IPS-15b (cell line): Measurements from ENCODE around the gene SOX13.
A peak's percentile ranks its signal among the peaks of the same experiment; 100 is the strongest.

Experiments
- H3K27me3 ChIP-seq: one replicate; pipeline ENCODE4 v1.6.1; 2013; ENCODE audit warnings: low read length; ENCODE audit not compliant: control insufficient read depth, insufficient read depth
- H3K36me3 ChIP-seq: one replicate; pipeline ENCODE4 v1.6.1; 2013; ENCODE audit warnings: low read length; ENCODE audit not compliant: control insufficient read depth, insufficient read depth
- H3K4me1 ChIP-seq: one replicate; pipeline ENCODE4 v1.6.1; 2013; ENCODE audit warnings: mild to moderate bottlenecking, low read length; ENCODE audit not compliant: control insufficient read depth, insufficient read depth
- H3K4me3 ChIP-seq: one replicate; pipeline ENCODE4 v1.5.1; 2013; ENCODE audit warnings: low read depth, low read length
- H3K9ac ChIP-seq: one replicate; pipeline ENCODE4 v1.6.1; 2013; ENCODE audit warnings: low read depth, mild to moderate bottlenecking, low read length
- H3K9me3 ChIP-seq: one replicate; pipeline ENCODE4 v1.6.1; 2013; ENCODE audit warnings: mild to moderate bottlenecking, low read length; ENCODE audit not compliant: control insufficient read depth, insufficient read depth

The SOX13 gene

GRCh38 chr1:204128964-204129896 lies 56.3 kb downstream of the SOX13 start:
- H3K4me3 ChIP-seq, result peak overlapping the region; percentile 74
- H3K9me3 ChIP-seq, result no peaks in the 10 kb centered on the region
- H3K36me3 ChIP-seq, result peaks cover 34% of the 10 kb centered on the region
- H3K27me3 ChIP-seq, result no peaks in the 10 kb centered on the region
- peaks cover 6% of the 10 kb centered on the region for H3K4me1 ChIP-seq
- H3K9ac ChIP-seq, result peak overlapping the region; percentile 90

GRCh38 chr1:204130178-204130577 lies 57.3 kb downstream of the SOX13 start:
- peaks cover 6% of the 10 kb centered on the region for H3K4me1 ChIP-seq
- peak overlapping the region; percentile 37 for H3K9ac ChIP-seq

GRCh38 chr1:204130981-204131892 lies 58.3 kb downstream of the SOX13 start:
- Histone ChIP-seq H3K4me3 (no peak overlapping the region), H3K9ac (no peak overlapping the region), H3K9me3 (no peaks in the 10 kb centered on the region), H3K36me3 (peaks cover 19% of the 10 kb centered on the region), H3K27me3 (no peaks in the 10 kb centered on the region), H3K4me1 (peaks cover 6% of the 10 kb centered on the region)

More at GRCh38 chr1:204130178-204130577, 57.3 kb downstream of the SOX13 start:
- peaks cover 30% of the 10 kb centered on the region for H3K36me3 ChIP-seq
- no peak overlapping the region for H3K4me3 ChIP-seq
- no peaks in the 10 kb centered on the region for H3K27me3 ChIP-seq
- no peaks in the 10 kb centered on the region for H3K9me3 ChIP-seq

GRCh38 chr1:204131978-204132377 lies 59.1 kb downstream of the SOX13 start:
- Histone ChIP-seq H3K9me3 (no peaks in the 10 kb centered on the region), H3K36me3 (peaks cover 12% of the 10 kb centered on the region), H3K4me1 (peaks cover 6% of the 10 kb centered on the region), H3K27me3 (no peaks in the 10 kb centered on the region), H3K4me3 (no peak overlapping the region), H3K9ac (no peak overlapping the region)

- Histone ChIP-seq H3K9me3 (no peaks in the 10 kb centered on the region), H3K4me1 (peaks cover 6% of the 10 kb centered on the region), H3K36me3 (peaks cover 11% of the 10 kb centered on the region), H3K9ac (no peak overlapping the region), H3K27me3 (no peaks in the 10 kb centered on the region), H3K4me3 (no peak overlapping the region)
Observed at GRCh38 chr1:204132718-204133117, 59.8 kb downstream of the SOX13 start.

GRCh38 chr1:204134103-204134502 lies 61.2 kb downstream of the SOX13 start:
- peaks cover 3% of the 10 kb centered on the region for H3K4me1 ChIP-seq

GRCh38 chr1:204136814-204137213 lies 63.9 kb downstream of the SOX13 start:
- peaks cover 7% of the 10 kb centered on the region for H3K36me3 ChIP-seq
- H3K4me3 ChIP-seq, result no peak overlapping the region
- no peaks in the 10 kb centered on the region for H3K9me3 ChIP-seq
- H3K9ac ChIP-seq, result no peak overlapping the region
- H3K4me1 ChIP-seq, result peaks cover under 1% of the 10 kb centered on the region
- no peaks in the 10 kb centered on the region for H3K27me3 ChIP-seq

More at GRCh38 chr1:204134103-204134502, 61.2 kb downstream of the SOX13 start:
- no peak overlapping the region for H3K9ac ChIP-seq
- H3K36me3 ChIP-seq, result peaks cover 7% of the 10 kb centered on the region
- no peaks in the 10 kb centered on the region for H3K27me3 ChIP-seq
- H3K4me3 ChIP-seq, result no peak overlapping the region
- H3K9me3 ChIP-seq, result no peaks in the 10 kb centered on the region

- H3K9me3 ChIP-seq, result no peaks in the 10 kb centered on the region
- H3K4me1 ChIP-seq, result peaks cover 6% of the 10 kb centered on the region
- H3K27me3 ChIP-seq, result peaks cover 2% of the 10 kb centered on the region
- H3K36me3 ChIP-seq, result peaks cover 7% of the 10 kb centered on the region
- no peak overlapping the region for H3K9ac ChIP-seq
- no peak overlapping the region for H3K4me3 ChIP-seq
Observed at GRCh38 chr1:204139088-204139487, 66.2 kb downstream of the SOX13 start.

GRCh38 chr1:204139952-204140351 lies 67.0 kb downstream of the SOX13 start:
- no peak overlapping the region for H3K9ac ChIP-seq
- H3K9me3 ChIP-seq, result no peaks in the 10 kb centered on the region
- H3K27me3 ChIP-seq, result peaks cover 2% of the 10 kb centered on the region
- peaks cover 1% of the 10 kb centered on the region for H3K36me3 ChIP-seq
- H3K4me1 ChIP-seq, result peaks cover 6% of the 10 kb centered on the region
- H3K4me3 ChIP-seq, result no peak overlapping the region

GRCh38 chr1:204141131-204141530 lies 68.2 kb downstream of the SOX13 start:
- no peaks in the 10 kb centered on the region for H3K9me3 ChIP-seq
- peaks cover 2% of the 10 kb centered on the region for H3K27me3 ChIP-seq
- H3K4me1 ChIP-seq, result peaks cover 6% of the 10 kb centered on the region
- H3K9ac ChIP-seq, result no peak overlapping the region
- peaks cover 11% of the 10 kb centered on the region for H3K36me3 ChIP-seq
- H3K4me3 ChIP-seq, result no peak overlapping the region

- Histone ChIP-seq H3K9me3 (no peaks in the 10 kb centered on the region), H3K36me3 (peaks cover 11% of the 10 kb centered on the region), H3K4me3 (no peak overlapping the region), H3K27me3 (peaks cover 2% of the 10 kb centered on the region), H3K4me1 (peaks cover 14% of the 10 kb centered on the region), H3K9ac (no peak overlapping the region)
Observed at GRCh38 chr1:204142032-204142974, 69.4 kb downstream of the SOX13 start.
